Neutrophil (primary cell): Measurements from ENCODE around the gene BTBD9.

ENCODE experiments used
- H3K27ac ChIP-seq: fragments of 200-600 bp; sonication (generic); 2 replicates; pipeline ENCODE4 v1.5.1; 2016; ENCODE audit warnings: mild to moderate bottlenecking, moderate library complexity
- H3K27me3 ChIP-seq: fragments of 200-600 bp; sonication (generic); 2 replicates; pipeline ENCODE4 v1.6.0; 2016; ENCODE audit warnings: mild to moderate bottlenecking
- H3K36me3 ChIP-seq: fragments of 200-600 bp; sonication (generic); 2 replicates; pipeline ENCODE4 v1.5.1; 2017
- H3K4me1 ChIP-seq, 2 experiments: fragments of 200-600 bp in 1 of 2; sonication (generic) in 1 of 2; 1 replicate in 1 of 2; 2 replicates in 1 of 2; pipeline versions ENCODE4 v1.5.1 to v1.6.1; 2013 to 2016; ENCODE audit warnings: low read depth in 1 of 2, low read length in 1 of 2, mild to moderate bottlenecking in 1 of 2, moderate library complexity in 1 of 2; ENCODE audit not compliant: control insufficient read depth in 1 of 2, insufficient read depth in 1 of 2
- H3K4me3 ChIP-seq, 2 experiments: fragments of 200-600 bp in 1 of 2; sonication (generic) in 1 of 2; 1 replicate in 1 of 2; 2 replicates in 1 of 2; pipeline ENCODE4 v1.5.1; 2013 to 2016; ENCODE audit warnings: low read depth in 1 of 2, low read length in 1 of 2, mild to moderate bottlenecking in 1 of 2, moderate library complexity in 1 of 2
- H3K9me3 ChIP-seq: fragments of 200-600 bp; sonication (generic); 2 replicates; pipeline ENCODE4 v1.5.1; 2016
- CTCF ChIP-seq: fragments of 200-600 bp; sonication (generic); IDR thresholded peaks from 2 replicates; pipeline ENCODE4 v1.5.1; 2016; ENCODE audit warnings: antibody characterized with exemption

BTBD9 gene

GRCh38 chr6:38498805-38499445, 140.8 kb downstream of the BTBD9 start:
- no peaks in the 10 kb centered on the region for H3K27me3 ChIP-seq

GRCh38 chr6:38498085-38498484, 141.6 kb downstream of the BTBD9 start:
- Histone ChIP-seq H3K27me3 (no peaks in the 10 kb centered on the region), H3K27ac (no peak overlapping the region), H3K4me1 (no peaks in the 10 kb centered on the region), H3K36me3 (no peaks in the 10 kb centered on the region), H3K9me3 (no peaks in the 10 kb centered on the region), H3K4me3 (no peak overlapping the region)
- TF ChIP-seq CTCF = no peak

More at GRCh38 chr6:38498805-38499445, 140.8 kb downstream of the BTBD9 start:
- Histone ChIP-seq H3K9me3 (no peaks in the 10 kb centered on the region), H3K27ac (no peak overlapping the region), H3K4me1 (no peaks in the 10 kb centered on the region), H3K4me3 (no peak overlapping the region), H3K36me3 (no peaks in the 10 kb centered on the region)
- TF ChIP-seq CTCF = no peak

GRCh38 chr6:38497546-38497945, 142.2 kb downstream of the BTBD9 start:
- no peaks in the 10 kb centered on the region for H3K36me3 ChIP-seq
- H3K27ac ChIP-seq = no peak overlapping the region
- no peak overlapping the region for H3K4me3 ChIP-seq
- no peaks in the 10 kb centered on the region for H3K27me3 ChIP-seq
- TF ChIP-seq CTCF = no peak
- H3K9me3 ChIP-seq = no peaks in the 10 kb centered on the region
- no peaks in the 10 kb centered on the region for H3K4me1 ChIP-seq

GRCh38 chr6:38495922-38496635, 143.7 kb downstream of the BTBD9 start:
- H3K27me3 ChIP-seq = no peaks in the 10 kb centered on the region
- TF ChIP-seq CTCF = no peak
- H3K27ac ChIP-seq = no peak overlapping the region
- H3K36me3 ChIP-seq = no peaks in the 10 kb centered on the region
- H3K9me3 ChIP-seq = no peaks in the 10 kb centered on the region
- H3K4me1 ChIP-seq = no peaks in the 10 kb centered on the region
- H3K4me3 ChIP-seq = no peak overlapping the region

GRCh38 chr6:38495518-38495917, 144.2 kb downstream of the BTBD9 start:
- H3K27me3 ChIP-seq = no peaks in the 10 kb centered on the region

More at GRCh38 chr6:38495518-38495917, 144.2 kb downstream of the BTBD9 start:
- Histone ChIP-seq H3K9me3 (no peaks in the 10 kb centered on the region), H3K4me1 (no peaks in the 10 kb centered on the region), H3K36me3 (no peaks in the 10 kb centered on the region), H3K27ac (no peak overlapping the region), H3K4me3 (no peak overlapping the region)
- no peak for TF ChIP-seq CTCF
